NCI-H1048 (cell line): ENCODE results near the gene QPRT.
"Not testable (repeated sequence)": the region's sequence is repeated elsewhere in the genome, so short reads cannot be mapped to it uniquely, and the experiment has no call there.

Experiments used
- DNase-seq: peaks from one replicate; lab custom pipeline; 2025; lab: John Stamatoyannopoulos, UW

The QPRT gene

GRCh38 chr16:29746518-29746917 lies 67.5 kb downstream of the QPRT start:
- not testable (repeated sequence) for DNase-seq
